GM18870 (cell line): Measurements from ENCODE around the gene ADGRE1.

Source experiments
- ATAC-seq: cut with Tn5 transposase; IDR thresholded peaks from one replicate; pipeline ENCODE4 v1.9.1; 2021; ENCODE audit warnings: moderate library complexity; ENCODE audit not compliant: unreplicated experiment

Gene ADGRE1

DNA sequence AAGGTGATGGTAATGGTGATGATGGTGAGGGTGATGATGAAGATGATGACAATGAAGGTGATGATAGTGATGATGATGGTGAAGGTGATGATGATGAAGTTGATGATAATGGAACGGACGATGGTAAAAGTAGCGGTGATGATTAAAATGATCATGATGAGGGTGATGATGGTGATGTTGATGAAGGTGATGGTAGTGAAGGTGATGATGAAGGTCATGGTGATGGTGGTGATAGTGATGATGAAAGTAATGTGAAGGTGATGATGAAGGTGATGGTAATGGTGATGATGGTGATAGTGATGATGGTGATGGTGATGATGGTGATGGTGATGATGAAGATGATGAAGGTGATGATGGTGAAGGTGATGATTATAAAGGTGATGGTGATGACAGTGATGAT, 67.7 kb downstream of the ADGRE1 start:
- ATAC-seq = no peak

DNA sequence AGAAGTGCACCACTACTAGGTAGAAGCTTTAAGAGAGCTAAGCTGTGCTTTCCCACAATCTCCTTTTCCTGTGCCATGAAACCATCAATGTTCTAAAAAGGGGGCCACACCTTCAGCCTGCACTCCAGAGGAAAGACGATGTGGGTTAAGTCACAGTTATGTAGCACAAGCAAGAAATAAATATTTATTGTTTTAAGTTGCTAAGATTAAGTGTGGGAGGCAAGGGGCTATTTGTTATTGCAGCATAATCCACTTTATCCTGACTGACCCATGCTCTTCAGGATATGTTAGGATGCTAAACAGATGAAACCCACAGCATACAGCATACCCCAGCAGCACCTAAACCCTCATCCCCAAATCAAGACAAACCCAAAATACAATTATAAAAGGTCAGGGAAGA, 69.2 kb downstream of the ADGRE1 start:
- ATAC-seq = no peak

DNA sequence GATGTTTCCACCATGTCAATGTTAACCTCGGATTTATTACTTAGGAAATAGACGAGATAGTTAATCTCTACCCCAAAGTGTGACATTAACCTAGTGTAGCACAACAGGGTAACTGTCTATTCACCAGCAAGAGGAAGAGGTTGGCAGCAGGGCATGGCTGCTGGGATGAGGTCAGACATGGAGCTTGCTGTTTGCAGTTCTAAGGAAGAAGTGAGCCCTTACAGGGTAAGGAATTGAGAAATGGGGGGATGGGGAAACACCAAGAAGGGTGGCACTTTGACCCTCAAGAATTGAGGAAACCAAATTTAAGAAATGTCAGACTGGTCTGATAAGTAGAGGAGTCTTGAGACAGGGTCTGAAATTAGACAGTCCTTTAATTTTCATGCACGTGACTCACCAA, 71.4 kb downstream of the ADGRE1 start:
- no peak for ATAC-seq

DNA sequence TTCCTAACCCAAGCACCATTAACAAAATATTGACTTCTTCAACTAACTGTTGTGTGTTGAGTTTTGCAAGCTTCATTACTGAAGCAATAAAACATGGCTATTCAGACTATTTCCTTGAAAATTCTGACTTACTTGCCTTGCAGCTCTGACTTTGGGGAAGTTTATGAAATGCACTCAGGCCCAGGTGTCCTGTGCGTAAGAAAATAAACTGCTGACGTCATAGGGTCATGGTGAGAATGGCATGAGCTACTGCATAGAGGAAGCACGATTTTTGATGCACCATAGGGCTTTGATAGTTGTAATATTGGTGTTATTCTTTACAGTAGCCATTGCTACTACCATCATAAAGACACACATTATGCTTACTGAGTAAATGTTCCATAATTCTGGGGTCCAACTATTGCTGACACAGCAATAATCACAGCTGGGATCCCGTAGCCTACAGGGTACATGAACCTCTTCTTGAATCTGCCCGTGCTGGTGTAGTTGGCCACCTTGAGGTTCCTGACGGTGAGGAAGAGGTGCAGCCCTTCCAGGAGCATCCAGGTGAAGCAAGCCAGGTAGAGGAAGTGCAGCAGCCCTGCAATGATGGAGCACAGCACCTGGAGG, 76.0 kb downstream of the ADGRE1 start:
- ATAC-seq = no peak

DNA sequence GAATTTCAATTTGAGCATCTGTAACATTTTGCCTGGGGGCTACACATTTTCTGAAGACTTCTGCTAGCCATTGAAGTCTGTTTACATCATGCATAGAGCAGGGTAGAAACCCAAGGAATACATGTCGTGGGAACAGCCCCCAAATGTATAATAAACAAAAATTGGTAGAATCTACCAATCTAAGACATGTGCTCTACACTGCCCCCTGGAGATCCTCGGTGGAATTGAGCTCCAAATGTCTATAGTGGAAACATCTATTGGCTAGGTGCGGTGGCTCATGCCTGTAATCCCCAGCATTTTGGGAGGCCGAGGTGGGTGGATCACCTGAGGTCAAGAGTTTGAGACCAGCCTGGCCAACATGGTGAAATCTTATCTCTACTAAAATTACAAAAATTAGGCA, 76.6 kb downstream of the ADGRE1 start:
- no peak for ATAC-seq

DNA sequence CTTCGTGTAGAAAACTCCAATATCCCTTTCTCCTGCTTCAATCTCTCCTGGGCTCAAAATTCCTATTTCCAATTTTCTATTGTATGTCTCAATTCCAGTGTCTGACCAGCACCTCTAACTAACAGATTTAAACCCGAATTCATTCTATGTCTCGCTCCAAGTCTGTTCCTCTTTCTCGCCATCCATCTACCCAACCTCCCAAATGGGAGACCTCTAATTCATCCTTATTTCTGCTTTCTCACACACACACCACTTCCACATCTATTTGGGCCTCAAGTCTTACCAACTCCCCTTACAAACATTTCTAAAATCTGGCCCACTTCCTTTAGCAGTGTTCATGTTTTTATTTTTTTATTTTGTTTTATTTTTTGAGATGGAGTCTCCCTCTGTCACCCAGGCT, 80.6 kb downstream of the ADGRE1 start:
- no peak for ATAC-seq

DNA sequence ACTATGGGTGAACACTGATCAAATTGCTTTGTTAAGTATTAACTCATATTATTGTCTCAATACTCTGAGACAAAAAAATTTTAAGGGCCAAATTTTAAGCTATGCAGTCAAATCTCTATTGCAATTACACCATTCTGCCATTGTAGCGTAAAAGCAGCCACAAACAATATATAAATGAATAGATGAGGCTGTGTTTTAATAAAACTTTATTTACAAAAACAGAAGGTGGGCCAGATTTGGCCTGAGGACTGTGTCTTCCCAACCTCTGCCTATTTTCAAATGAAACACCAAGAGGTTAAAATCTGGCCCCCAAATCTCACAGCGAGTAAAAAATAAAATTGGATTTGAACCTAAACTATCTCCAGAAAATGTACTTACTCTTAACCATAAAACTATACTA, 82.1 kb downstream of the ADGRE1 start:
- ATAC-seq = no peak

DNA sequence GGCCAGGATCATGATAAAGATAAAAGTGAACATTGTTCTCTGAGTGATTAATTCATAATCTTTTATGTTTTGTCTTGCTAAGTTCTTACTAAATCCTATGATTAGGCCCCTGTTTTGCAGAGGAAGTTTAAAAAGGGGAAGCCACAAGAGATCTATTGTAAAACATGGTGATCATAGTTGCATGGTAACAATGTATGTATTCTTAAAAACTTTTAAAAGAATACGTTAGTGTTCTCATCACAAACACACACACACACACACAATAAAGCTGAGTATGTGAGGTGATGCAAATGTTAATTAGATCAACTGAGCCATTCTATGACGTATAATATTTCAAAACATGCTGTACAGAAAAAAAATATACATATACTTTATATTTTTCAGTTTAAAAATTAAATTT, 82.6 kb downstream of the ADGRE1 start:
- no peak for ATAC-seq

DNA sequence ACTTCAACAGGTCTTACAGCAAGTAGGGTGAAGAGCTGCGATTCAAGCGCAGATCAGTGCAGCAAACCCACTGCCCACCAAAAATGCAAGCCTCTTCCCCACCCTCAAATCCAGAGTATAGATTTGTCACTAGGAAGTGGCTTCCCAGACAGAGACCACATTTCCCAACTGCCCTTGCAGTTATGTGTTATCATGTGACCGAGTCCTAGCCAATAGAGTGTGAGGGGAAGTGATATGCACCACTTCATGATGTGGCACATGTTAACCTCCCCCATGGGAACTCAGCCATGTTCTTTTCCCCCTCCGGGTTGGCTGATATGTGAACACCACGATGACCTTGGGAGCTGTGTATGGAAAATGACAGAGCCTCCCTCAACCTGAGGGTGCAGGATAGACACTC, 83.1 kb downstream of the ADGRE1 start:
- no peak for ATAC-seq

DNA sequence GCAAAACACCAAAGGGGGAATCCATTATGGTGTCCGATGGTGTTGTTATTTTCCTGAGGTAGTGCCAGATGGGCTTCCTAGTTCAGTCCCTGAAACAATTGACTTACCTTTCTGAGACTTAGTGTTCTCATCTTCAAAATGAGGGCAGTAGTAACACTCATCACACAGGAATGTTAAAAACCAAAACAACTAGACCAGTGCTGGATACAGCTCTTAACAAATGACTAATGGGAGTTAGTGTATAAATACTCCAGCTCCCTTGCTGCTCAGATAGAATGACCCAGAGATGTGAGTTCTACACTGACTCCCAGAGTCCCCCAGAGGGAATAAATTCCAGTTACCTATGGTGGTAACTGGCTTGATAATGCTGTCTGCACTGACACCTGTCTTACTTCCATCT, 84.0 kb downstream of the ADGRE1 start:
- no peak for ATAC-seq

DNA sequence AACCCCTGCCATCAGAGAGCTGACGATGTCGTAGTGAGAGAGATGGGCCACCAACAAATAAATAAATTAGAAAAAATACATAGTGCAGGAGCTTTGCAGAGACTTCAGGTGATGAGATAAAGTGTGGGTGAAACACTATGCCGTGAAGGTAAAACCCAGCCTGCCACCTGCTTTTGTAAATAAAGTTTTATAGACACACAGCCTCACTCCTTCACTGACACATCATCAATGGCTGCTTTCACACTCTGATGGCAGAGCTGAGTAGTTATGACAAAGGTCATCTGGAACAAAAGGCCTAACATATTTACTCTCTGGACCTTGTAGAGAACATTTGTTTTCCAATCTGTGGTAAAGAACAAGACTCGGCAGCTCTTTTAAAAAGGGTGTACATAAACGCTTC, 88.8 kb downstream of the ADGRE1 start:
- ATAC-seq = no peak

DNA sequence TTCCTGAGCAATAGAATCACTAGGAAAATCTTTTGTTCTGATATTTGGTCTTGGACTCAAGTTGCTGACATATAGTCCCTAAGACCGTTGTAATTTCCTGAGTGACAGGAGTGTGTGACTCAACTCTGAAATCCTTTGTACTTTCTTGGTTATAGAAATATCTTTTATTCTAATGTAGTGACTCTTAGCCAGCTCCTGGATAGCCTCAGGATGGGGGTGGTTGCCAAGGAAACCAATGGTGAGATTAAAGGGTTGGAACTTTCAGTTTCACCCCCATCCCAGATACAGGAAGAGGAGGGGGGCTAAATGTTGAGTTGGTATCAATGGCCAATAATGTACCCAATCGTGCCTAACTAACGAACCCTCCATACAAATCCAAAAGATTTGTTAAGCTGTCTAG, 92.0 kb downstream of the ADGRE1 start:
- no peak for ATAC-seq

DNA sequence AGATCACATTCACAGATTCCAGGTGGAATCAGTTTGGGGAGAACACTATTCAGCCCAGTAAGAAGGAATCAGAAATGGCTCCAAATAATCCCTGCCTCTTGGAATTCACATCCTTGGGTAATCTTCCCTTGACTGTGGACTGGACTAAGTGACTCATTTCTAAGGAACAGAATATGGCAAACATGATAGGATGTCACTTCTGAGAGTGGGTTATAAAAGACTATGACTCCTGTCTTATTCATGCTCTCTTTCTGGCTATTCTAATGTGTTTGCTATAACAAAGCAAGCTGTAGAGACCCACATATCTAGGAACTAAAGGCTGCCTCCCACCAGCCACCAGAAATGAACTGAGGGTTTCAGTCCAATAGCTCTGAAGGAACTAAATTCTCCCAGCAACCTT, 96.1 kb downstream of the ADGRE1 start:
- no peak for ATAC-seq

DNA sequence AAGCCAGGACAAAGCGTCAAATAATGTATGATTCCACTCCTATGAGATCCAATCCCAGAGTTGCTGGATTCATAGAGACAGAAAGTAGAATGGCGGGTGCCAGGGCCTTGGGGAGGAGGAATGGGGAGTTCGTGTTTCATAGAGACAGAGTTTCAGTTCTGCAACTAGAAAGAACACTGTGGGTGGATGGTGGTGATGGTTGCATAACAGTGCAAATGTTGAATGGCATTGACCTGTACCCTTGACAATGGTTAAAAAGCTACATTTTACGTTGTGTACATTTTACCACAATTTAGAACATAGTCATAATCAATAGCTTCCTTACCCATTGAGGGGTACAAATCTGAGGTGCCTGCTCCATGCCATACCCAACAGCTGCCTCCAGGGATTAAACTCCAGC, 100.5 kb downstream of the ADGRE1 start:
- ATAC-seq = no peak

DNA sequence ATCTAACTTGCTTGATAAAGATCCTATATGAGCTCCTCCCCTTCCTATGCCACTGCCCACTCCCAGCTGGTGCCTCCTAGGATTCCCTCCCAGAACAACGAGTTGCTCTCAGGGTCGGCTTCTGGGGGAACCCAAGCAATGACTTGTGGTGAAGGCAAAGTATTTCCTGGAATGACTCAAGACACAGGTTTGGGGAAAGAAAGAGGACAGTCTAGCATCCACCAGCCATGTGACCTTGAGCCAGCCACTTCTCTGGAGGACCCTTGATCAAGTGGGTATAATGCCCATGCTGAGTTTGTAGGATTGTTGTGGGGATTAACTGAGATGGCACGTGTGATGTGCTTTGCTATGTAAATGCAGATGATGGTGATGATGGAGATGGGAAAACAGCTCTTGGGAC, 100.9 kb downstream of the ADGRE1 start:
- ATAC-seq = no peak
